Left kidney (tissue), 2 donors: ENCODE results near the gene TBC1D2B. TPM values are rescaled to one million over a fixed set of nuclear protein-coding genes. Genes with fewer than 3 reads are reported as not detected.
A peak's percentile ranks its signal among the peaks of the same experiment; 100 is the strongest.

Experiments
- DNase-seq: peaks from one replicate; pipeline ENCODE4 v3.0.0-alpha.2; 2013
- polyA plus RNA-seq: library from polyadenylated mRNA; unstranded; fragments of 120-200 nt; gene quantifications from one replicate; pipeline ENCODE4 v1.2.1, GENCODE V29; 2013; ENCODE audit not compliant: insufficient read length

Gene TBC1D2B
- polyA plus RNA-seq, 1 donor, result 30.8 TPM

DNA sequence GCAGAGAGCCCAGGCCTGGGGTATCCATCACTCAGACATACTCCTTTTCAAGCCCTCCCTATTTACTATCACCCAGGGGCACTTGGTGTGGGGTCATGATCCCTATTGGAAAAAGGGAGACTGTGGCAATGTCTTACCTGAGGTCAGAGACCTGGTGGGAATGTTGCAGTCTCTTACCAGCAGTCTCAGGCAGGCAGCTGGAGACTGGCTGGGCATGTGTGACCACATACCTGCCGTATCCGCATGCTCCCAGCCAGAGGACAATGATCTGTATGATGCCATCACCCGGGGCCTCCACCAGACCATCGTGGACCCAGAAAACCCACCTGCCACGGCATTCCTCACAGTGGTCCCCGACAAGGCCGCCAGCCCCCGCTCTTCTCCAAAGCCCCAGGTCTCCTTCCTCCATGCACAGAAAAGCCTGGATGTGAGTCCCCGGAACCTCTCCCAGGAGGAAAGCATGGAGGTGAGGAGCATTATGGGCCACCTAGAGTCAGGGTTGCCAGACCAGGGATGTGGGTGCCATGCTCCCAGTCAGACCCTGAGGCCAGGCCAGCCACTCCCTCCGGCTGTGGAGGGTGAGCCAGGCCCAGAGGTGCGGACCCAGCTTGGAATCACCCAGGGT lies 20.7 kb upstream of the TBC1D2B start:
- DNase-seq, result no peak

DNA sequence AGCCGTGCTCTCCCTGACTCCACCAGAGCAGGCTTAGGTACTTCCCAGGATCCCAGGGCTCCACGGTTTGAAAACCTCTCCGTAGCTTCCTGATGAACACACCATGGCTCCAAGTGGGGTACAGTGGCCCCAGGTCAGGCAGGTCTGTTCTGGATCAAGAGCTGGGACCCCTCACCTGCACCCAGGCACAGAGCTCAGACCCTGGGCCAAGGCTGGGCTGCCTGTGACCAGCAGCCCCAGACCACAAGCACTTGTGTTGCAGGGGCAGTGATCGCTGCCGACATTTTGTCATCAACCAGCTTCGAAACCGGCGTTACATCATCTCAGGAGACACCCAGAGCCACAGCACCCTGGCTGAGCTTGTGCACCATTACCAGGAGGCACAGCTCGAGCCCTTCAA lies 20.2 kb upstream of the TBC1D2B start:
- no peak for DNase-seq

GRCh38 chr15:78093242-78094020 lies 15.9 kb upstream of the TBC1D2B start:
- DNase-seq, result peak; percentile 66

DNA sequence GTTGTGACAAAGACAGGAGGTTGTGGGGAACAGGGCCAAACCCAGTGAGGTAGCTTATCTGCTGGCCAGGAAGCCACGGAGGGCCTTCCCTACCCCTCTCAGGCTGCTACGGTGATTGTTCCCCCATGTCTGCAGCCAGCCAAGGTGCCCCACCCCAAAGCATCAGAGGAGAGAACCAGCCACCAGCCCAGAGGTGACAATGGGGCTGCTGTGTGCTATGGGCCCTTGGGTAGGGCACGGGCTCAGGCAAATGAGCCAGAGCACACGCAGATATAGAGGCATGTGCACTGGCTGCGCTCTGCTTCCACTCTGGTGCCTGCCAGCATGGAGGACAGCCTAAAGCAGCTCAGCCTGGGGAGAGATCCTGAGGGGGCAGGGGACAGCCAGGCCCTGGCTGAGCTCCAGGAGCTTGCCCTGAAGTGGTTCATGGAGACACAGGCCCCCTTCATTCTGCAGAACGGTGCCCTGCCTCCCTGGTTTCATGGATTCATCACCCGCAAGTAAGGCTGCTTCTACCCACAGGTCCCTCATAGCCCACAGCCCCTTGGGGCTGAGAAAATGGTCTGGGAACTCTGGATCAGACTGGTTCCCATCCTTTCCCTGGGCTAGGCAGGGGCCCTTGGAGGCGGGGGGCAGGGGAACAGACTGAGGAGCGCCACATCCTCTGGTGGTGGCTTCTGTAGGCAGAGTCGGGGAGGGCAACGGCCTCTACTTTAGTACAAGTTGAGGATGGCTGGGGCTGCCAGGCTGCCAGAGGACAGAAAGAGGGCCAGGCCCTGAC lies 14.9 kb upstream of the TBC1D2B start, which contains the start of gene SH2D7:
TSS of gene SH2D7 (plus strand) at position 301 of the 781 bp plus-strand sequence. CDS start at position 325, 24 bp downstream.
- DNase-seq, result no peak

DNA sequence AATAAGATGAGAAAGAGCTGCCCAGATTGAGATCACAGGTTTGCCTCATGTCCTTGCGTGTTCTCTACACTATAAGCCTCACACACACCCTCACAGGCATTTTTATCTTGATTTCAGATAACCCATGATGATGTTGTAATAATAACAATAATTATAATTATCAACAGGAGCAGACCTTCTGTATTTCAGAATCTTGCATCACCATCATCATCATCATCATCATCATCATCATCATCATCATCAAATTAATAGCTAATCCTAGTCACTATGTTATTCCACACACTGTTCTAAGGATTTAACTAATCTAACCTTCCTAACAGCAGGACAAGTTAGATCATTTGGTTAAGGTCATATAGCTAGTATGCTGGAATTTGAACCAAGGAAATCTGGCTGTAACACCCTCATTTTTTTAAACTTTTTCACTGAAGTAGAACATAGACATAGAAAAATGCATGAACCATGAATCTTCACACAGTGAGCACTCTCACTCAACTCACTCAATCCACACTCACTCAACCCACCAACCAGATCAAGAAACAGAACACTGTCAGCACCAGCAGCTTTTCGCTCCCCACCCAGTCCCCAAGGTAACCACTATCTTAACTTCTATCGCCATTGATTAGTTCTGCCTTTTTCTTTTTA lies 13.0 kb upstream of the TBC1D2B start:
- no peak for DNase-seq

DNA sequence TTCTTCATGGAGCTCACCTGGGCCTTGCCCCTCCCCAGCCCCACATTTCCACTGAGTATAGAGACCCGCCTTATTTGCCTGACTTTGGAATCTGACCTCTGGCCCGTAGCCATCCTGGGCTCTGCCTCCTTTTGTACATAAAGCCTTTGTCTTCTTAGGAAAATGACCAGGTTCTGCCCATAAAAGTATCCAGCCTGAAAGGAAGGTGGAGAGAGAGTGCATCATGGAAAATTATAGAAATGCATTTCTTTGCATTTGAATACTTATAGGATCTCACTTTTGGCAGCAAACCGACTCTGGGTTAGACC lies 11.2 kb upstream of the TBC1D2B start:
- no peak for DNase-seq

DNA sequence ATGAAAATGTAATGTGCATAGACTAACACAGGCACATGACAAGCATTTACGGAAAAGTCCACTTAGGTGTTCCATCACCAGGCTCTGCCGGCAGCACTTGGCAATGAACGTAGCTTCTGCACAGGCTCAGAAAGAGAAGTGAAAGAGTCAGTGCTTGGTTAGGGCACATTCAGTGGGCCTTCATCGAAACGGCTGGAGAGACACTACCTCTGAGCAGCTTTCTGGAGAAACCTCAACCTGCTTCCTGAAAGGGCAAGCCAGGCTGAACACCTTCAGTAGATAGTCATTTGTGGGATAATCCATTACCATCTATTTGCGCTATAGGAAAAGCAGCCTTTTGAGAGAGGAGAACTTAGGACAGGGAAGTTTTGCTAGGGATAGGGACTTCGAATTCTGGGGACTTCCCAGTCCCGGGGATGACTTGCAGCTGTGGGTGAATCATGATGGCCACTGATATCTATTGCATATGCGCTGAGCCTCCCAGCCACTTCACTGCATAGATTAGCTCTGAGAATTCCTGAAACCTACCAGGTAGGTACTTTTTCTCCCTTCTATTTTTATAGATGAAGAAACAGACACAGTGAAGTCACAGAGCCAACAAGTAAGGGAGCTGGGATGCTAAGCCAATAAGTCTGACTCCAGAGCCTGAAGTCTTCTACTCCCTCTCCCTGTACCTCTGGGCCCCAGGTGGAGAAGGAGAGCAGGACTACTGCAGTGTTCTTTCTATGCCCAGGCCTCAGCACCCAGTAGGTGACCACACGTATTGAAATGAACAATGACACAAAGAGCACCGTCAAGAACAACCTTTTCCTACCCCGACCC lies 10.7 kb upstream of the TBC1D2B start:
- no peak for DNase-seq

- DNase-seq, result no peak
Observed at GRCh38 chr15:78085928-78086327, 8.4 kb upstream of the TBC1D2B start.

GRCh38 chr15:78084449-78084750 lies 6.9 kb upstream of the TBC1D2B start:
- no peak for DNase-seq

GRCh38 chr15:78083687-78084448 lies 6.4 kb upstream of the TBC1D2B start:
- DNase-seq, result no peak

DNA sequence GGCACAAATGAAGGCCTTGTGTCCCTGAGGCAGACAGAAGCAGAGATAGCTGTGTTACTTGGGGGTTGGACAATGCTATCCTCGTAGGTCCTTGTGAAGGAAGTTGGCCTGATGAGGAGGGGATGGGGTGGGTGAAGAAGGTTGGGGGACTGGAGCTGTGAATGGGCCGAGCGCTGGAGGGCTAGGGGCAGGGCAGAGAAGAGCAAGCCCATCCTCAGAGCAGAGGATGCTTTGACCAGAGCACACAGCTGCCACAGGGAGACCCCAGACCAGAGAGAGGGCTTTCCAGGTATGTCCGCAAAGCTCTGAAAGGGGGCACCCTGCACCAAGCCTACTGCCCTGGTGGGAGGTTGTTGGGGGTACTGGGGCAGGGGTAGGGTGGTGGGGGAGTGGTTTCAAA lies 5.7 kb upstream of the TBC1D2B start:
- DNase-seq, result no peak

DNA sequence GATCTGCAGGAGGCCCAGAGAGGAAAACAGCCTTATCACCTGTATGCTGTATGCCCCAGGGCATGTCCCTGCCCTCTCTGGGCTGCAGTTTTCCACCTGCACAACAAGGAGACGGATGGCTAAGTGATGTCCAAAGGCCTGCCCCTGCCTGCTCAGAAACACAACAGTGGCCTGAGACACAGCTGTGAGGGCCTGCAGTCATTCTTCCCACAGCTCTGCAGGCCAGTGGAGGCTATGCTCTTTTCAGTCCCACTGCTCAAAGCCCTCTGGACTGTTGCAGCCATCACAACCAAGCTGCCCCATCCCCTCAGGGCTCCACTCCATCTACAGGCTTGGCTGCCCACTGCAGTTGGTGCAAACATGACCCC lies 5.2 kb upstream of the TBC1D2B start:
- DNase-seq, result no peak

DNA sequence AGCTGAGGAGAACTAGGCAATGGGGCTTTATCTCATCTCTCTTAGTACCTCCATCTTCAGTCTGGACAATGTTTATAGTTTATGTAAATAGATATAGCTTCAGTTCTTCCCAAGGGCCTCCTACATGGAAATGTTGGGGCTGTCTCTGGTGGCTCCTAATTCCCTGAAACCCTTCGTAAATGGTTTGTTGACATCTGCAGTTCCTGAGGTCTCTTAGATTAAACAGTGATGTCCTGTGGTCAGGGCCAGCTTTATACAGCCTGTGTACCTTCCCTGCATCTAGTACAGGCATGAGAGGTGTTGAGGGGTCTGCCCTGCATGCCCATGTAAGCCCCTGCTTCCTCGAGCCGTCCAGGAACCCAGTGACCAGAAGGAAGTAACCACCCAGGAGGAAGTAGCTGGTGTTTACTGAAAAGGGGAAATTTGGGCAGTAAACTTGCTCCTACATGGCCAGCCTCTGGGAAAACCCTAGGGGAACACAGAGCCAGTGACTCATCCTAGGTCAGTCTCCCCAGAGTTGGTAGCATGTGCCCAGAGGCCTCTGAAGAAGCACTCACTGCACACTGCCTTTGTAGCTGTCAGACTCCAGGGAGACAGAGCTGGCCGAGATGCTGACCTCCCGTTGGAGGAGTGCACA lies 4.7 kb upstream of the TBC1D2B start:
- DNase-seq, result no peak

DNA sequence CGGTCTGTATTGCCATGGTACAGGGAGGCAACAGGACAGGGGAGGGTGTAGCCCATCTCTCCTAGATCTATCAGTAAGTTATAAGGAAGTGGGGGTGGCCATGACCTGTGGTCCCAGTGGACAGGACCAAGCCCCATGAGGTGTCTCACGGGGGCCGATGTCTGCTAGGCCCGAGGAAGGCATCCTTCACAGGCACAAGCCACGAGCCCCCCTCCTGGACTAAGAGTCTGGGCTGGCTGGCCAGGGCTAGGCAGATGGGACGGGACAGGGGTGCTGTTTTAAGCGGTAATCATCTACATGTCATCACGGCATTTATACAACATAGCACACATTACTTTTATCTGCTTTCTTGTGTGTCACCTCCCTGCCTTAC lies 2.6 kb upstream of the TBC1D2B start:
- DNase-seq, result no peak

DNA sequence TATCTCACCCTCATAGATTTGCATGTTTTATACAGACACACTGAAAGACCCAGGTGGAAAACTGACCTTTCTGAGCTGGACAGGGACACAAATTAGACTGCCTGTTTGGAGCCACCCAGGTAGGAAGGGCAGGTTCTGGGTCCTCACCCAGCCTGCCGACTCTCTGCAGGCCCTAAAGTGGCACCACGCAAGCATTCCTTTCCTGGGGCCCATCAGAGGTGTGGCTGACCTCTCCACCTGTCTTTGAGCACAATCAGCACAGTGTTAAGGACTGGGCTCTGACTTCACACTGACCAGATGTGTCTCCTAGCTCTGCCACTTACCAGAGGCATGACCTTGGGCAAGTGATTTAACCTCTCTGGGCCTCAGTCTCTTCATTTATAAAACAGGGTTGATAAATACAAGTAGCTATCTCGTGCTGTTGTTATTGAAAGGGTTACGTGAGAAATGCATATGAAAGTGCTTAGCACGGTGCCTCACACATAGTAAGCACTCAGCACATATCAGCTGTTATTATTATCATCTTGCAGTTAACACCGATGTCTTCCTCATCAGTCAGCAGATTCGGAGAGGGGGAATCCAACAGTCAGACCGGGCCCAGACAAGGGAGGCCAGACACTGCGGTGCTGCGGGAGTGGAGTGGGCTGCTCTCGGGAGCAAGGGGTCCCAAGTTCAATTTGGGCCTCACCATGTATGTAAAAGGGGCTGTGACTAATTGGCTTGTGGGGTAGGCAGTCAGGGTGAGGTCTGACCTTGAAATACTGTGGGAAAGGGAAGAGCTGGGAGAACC lies 2.0 kb upstream of the TBC1D2B start:
- no peak for DNase-seq

- no peak for DNase-seq
Observed at GRCh38 chr15:78077871-78078210, 330 bp upstream of the TBC1D2B start.

DNA sequence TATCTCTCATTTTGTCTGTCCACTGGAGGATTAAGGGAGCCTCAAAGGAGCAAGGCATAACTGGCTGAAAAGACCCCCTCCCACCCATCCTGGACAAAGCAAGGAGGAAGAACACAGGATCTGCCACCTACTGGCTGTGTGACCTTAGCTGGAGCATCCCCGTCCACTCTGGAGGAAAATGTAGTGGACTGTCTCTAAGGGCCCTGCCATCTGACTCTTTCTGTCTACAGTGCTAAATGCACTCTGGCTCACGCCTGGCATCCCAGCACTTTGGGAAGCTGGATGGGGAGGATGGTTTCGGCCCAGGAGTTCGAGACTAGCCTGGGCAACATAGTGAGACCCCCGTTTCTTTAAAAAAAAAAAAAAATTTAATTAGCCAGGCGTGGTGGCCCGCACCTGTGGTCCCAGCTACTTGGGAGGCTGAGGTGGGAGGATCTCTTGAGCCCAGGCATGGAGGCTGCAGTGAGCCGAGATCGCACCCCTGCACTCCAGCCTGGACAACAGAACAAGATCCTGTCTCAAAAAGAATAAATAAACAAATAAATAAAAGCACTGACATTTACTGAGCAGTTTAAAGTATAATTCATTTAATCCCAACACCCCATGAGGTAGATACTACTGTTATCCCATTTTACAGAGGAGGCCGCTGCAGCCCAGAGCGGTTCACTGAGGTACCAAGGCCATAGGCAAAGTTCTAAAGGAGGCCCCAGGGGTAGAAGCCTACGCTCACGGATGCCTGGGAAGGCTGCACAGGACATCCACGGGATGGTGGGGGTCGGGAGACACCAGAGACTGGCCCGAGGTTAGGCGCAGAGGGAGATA lies 1.1 kb downstream of the TBC1D2B start:
- no peak for DNase-seq

GRCh38 chr15:78075490-78076230 lies 1.9 kb downstream of the TBC1D2B start:
- peak; percentile 78 for DNase-seq
